Breast epithelium (tissue), 4 donors: Measurements from ENCODE around the gene WWOX. TPM values are rescaled to one million over a fixed set of nuclear protein-coding genes. Genes with fewer than 3 reads are reported as not detected.
"Not testable (repeated sequence)": the region's sequence is repeated elsewhere in the genome, so short reads cannot be mapped to it uniquely, and the experiment has no call there.

Experiments
- DNase-seq, 2 donors: peaks; one replicate each; pipeline ENCODE4 v3.0.0-alpha.2; 2019; ENCODE audit warnings: low spot score in 2 of 2
- H3K27ac ChIP-seq, 2 donors: fragments of 200-600 bp; sonication (generic) in 1 of 2; one replicate each; pipeline ENCODE4 v1.5.1; 2016 to 2019; ENCODE audit warnings: mild to moderate bottlenecking in 1 of 2
- H3K27me3 ChIP-seq, 2 donors: fragments of 200-600 bp; sonication (generic) in 1 of 2; one replicate each; pipeline versions ENCODE4 v1.5.1 to v1.6.0; 2017 to 2019; ENCODE audit warnings: control low read depth in 1 of 2, mild to moderate bottlenecking in 1 of 2
- H3K36me3 ChIP-seq: fragments of 200-600 bp; one replicate; pipeline ENCODE4 v1.5.1; 2019
- H3K4me1 ChIP-seq, 2 donors: fragments of 200-600 bp; sonication (generic); one replicate each; pipeline ENCODE4 v1.5.1; 2016 to 2019; ENCODE audit warnings: control low read depth in 1 of 2
- H3K4me3 ChIP-seq, 3 donors: fragments of 200-600 bp; sonication (generic); 1 replicate in 2 of 3; 2 replicates in 1 of 3; pipeline ENCODE4 v1.5.1; 2016 to 2019; ENCODE audit warnings: mild to moderate bottlenecking in 3 of 3, moderate library complexity in 2 of 3
- H3K9me3 ChIP-seq, 2 donors: fragments of 200-600 bp; sonication (generic) in 1 of 2; one replicate each; pipeline ENCODE4 v1.5.1; 2016 to 2019; ENCODE audit warnings: control low read depth in 1 of 2
- CTCF ChIP-seq, 3 donors: fragments of 450-650 bp; IDR thresholded peaks; one replicate each; pipeline ENCODE4 v1.5.1; 2016 to 2017; ENCODE audit warnings: antibody characterized with exemption in 3 of 3, mild to moderate bottlenecking in 3 of 3, moderate library complexity in 3 of 3
- POLR2A ChIP-seq: fragments of 450-650 bp; IDR thresholded peaks from one replicate; pipeline ENCODE4 v1.6.1; 2016; ENCODE audit warnings: antibody characterized with exemption, mild to moderate bottlenecking, moderate library complexity
- POLR2AphosphoS5 ChIP-seq, 3 donors: sonication (generic); formaldehyde crosslinking; IDR thresholded peaks; one replicate each; pipeline ENCODE4 v1.6.1; 2017; ENCODE audit warnings: antibody characterized with exemption in 3 of 3
- intact Hi-C: fragments of 100-400 bp; cut with DNase I; formaldehyde crosslinking; loops from one replicate; pipeline ENCODE4 v1.15.1; 2023; ENCODE audit warnings: low total_unique reads
- total RNA-seq, 3 donors: library from RNA; depleted of rRNA; stranded (reverse); fragments of >200 nt; gene quantifications; one replicate each; pipeline ENCODE4 v1.1.0, GENCODE V29; 2016

The WWOX gene
- total RNA-seq, 3 donors from 2014 or later: 42.9 to 73.6 (median 43.4) TPM

DNA sequence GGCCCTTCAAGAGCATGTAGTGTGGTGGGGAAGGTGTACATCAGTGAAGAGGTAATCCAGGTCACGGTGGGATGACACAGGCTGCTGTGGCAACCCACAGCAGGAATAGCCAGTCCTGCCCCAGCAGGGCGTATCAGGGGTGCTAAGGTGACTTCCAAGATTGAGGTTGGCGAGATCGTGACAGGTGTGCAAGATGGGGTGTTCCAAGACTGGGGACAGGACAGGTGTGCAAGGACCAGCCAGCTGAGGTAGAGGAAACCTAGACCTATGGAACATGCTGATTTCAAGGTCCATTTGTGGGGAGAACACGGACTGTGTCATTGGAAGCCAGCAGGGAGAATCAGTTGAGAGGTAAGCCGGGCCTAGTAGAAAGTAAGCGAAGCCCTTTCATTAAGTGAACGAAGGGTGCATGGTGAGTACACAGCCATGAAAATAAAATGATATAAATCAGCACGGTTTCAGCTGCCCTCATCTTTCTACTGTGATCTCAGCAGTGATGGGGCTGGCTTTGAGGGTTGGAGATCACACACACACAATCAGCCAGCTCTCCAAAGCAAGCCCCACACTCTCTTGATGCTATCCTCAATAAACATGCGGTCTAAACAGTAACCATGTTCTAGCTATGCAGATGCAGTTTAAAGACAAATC lies 497.0 kb downstream of the WWOX start:
- Histone ChIP-seq H3K4me3 (no peak overlapping the region), H3K36me3 (no peaks in the 10 kb centered on the region), H3K27me3 (no peaks in the 10 kb centered on the region), H3K9me3 (no peaks in the 10 kb centered on the region), H3K27ac (no peak overlapping the region), H3K4me1 (no peaks in the 10 kb centered on the region)
- DNase-seq: no peak
- no peak for TF ChIP-seq CTCF (IDR thresholded peaks at IDR 0.05)
- TF ChIP-seq POLR2A: no peak
- no peak for TF ChIP-seq POLR2AphosphoS5 (IDR thresholded peaks at IDR 0.05)
- intact Hi-C loops: no loop called here

- no peak for TF ChIP-seq POLR2A
- TF ChIP-seq CTCF (IDR thresholded peaks at IDR 0.05): no peak
- no peak for TF ChIP-seq POLR2AphosphoS5 (IDR thresholded peaks at IDR 0.05)
- DNase-seq: no peak
- no peak overlapping the region for H3K27ac ChIP-seq
- H3K27me3 ChIP-seq: no peaks in the 10 kb centered on the region
- no peaks in the 10 kb centered on the region for H3K36me3 ChIP-seq
- intact Hi-C loops: no loop called here
- H3K4me3 ChIP-seq: no peak overlapping the region
- H3K4me1 ChIP-seq: no peaks in the 10 kb centered on the region
- H3K9me3 ChIP-seq: no peaks in the 10 kb centered on the region
Observed at GRCh38 chr16:78596996-78597422, 497.6 kb downstream of the WWOX start.

DNA sequence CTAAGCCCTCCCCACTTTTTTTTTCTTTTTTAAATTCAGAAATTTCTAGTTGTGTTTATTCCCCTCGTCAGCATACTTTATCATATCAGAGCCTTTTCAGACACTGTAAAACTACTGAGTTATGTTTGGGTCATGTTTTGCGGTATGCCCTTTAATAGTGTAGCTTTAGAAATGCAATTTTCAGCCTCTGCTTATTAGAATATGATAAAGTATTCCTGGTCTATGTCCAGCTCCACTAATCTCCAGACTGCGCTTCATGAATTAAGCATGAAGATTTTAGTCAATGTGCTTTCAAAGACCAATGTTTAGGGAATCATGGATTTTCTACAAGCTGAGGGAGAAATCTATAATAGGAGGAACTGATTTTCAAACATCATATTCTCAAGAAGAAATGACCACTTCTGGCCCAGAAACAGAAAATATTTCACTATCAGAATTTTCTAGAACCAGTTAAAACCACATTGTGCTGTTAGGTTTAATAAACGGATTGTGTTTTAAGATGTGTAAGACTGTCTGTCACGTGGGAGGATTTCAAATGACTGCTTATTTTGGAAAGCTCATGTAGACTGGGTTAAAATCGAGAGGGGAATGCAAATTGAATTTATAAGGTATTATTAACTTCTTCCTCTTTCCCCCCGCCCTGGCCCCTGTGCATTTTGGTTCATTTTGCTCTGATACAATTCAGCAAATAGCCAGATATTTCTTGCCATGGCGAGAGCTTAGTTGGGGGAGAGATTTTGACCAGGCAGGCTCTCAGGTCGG lies 498.5 kb downstream of the WWOX start:
- Histone ChIP-seq H3K36me3 (no peaks in the 10 kb centered on the region), H3K27ac (no peak overlapping the region), H3K27me3 (no peaks in the 10 kb centered on the region), H3K4me3 (no peak overlapping the region), H3K4me1 (no peaks in the 10 kb centered on the region), H3K9me3 (no peaks in the 10 kb centered on the region)
- TF ChIP-seq CTCF (IDR thresholded peaks at IDR 0.05) (no peak), POLR2A (no peak), POLR2AphosphoS5 (IDR thresholded peaks at IDR 0.05) (no peak)
- DNase-seq: no peak
- intact Hi-C loops: no loop called here

- Histone ChIP-seq H3K4me1 (no peaks in the 10 kb centered on the region), H3K9me3 (no peaks in the 10 kb centered on the region), H3K27me3 (no peaks in the 10 kb centered on the region), H3K27ac (no peak overlapping the region), H3K36me3 (no peaks in the 10 kb centered on the region), H3K4me3 (no peak overlapping the region)
- DNase-seq: no peak
- intact Hi-C loops: no loop called here
- TF ChIP-seq POLR2AphosphoS5 (IDR thresholded peaks at IDR 0.05) (no peak), CTCF (IDR thresholded peaks at IDR 0.05) (no peak), POLR2A (no peak)
Observed at GRCh38 chr16:78599271-78599670, 499.8 kb downstream of the WWOX start.

- not testable (repeated sequence) for H3K27ac ChIP-seq, H3K4me3 ChIP-seq, H3K36me3 ChIP-seq, DNase-seq, H3K4me1 ChIP-seq, H3K9me3 ChIP-seq, H3K27me3 ChIP-seq
- intact Hi-C loops: loop anchor here (5.0 kb wide), 1 partner anchor 843 kb away; no protein-coding TSS in a partner anchor
Observed at GRCh38 chr16:78604423-78605062, 505.1 kb downstream of the WWOX start.
